Skin of body (tissue), 2 donors: ENCODE data around the gene DRC7. TPM values are rescaled to one million over a fixed set of nuclear protein-coding genes. Genes with fewer than 3 reads are reported as not detected.
"Not testable (repeated sequence)": the region's sequence is repeated elsewhere in the genome, so short reads cannot be mapped to it uniquely, and the experiment has no call there.

Experiments used
- DNase-seq: peaks from one replicate; lab custom pipeline; 2025; lab: John Stamatoyannopoulos, UW
- total RNA-seq: library from RNA; depleted of rRNA; stranded (reverse); fragments of >200 nt; gene quantifications from one replicate; pipeline ENCODE4 v1.2.3, GENCODE V29; 2014

The DRC7 gene
- total RNA-seq, 1 donor from 2014 or later = not detected

DNA sequence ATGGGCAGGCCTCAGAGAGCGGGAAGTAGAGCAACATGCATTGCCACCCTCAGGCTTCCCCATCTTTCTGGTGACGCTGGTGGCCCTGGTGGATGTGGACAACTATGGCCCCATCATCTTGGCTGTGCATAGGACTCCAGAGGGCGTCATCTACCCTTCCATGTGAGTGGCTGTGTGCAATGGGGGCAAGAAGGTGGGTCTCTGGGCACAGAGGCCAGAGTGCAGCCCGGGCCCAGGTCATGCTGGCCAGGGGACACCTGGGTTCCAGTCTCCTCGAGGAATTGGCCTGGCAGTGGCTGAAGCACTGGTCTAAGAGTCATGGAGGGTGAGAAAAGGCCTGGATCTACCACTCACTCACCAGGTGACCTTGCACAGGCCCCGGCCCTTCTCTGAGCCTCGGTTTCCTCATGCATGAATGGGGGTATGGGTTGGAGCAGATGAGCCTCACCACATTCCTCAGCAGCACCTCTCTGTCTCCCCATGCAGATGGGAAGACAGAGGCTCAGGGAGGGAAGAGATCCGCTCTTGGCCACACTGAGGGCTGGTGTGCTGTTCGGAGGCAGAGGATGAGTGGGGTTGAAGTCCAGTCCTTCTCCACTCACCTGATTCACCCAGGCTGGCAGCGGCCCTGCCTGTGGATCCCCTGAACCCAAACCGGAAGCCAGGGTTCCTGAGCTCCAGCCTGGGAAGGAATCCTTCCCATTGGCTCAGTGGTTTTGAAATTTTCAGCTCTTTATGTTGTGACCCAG is 33.7 kb upstream of the DRC7 start:
- no peak for DNase-seq

DNA sequence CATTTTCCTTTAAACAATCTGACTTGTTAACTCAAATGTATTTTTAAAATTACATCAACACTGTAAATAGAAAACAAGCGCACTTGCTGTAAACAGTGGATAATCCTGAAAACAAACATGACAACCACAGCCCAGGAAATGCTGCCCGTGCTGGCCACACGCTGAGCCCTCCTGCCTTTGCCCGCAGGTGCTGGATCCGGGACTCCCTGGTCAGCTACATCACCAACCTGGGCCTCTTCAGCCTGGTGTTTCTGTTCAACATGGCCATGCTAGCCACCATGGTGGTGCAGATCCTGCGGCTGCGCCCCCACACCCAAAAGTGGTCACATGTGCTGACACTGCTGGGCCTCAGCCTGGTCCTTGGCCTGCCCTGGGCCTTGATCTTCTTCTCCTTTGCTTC is 33.1 kb upstream of the DRC7 start:
- no peak for DNase-seq

DNA sequence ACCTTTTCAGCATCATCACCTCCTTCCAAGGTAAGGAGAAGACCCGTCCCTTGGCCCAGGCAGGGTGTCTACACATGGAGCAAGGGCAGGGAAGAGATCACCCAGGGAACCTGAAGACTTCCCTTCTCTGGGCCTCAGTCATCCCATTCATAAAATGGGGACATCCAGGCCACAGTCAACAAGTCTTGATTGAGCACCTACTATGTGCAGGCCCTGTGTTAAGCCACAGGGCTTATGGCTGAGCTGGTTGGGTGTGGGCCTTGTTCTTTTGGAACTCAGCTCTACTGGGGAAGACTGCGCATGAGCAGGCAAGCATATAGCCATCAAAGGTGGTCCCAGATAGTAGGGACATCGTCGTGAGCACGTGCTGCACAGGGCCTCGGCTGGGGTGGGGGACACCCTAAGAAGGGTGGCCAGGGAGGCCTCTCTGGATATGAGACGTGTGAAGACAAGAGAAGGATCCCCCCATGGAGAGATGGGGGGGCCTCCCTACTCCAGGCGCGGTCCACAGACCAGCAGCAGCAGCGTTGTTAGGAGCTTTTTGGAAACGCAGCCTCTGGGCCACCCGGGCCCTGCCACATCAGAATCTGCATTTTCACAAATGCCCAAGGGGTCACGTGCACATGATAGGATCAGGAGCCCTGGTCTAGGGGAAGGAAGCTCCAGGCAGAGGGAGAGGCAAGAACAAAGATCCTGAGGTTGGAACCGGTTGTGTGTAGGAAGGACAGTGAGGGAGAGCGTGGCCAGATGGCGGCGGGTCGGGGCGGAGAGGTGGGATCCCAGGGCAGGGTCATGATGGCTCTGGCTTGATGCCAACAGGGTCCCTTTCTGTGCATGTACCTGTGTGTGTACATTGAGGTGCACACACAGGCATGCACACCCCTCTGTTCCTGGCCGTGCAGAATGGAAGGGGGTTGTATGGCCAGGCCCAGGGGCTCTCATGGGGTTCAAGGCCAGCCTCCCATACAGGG is 32.4 kb upstream of the DRC7 start:
- DNase-seq = no peak

DNA sequence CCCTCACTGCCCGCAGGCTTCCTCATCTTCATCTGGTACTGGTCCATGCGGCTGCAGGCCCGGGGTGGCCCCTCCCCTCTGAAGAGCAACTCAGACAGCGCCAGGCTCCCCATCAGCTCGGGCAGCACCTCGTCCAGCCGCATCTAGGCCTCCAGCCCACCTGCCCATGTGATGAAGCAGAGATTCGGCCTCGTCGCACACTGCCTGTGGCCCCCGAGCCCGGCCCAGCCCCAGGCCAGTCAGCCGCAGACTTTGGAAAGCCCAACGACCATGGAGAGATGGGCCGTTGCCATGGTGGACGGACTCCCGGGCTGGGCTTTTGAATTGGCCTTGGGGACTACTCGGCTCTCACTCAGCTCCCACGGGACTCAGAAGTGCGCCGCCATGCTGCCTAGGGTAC is 31.2 kb upstream of the DRC7 start:
- DNase-seq = no peak

DNA sequence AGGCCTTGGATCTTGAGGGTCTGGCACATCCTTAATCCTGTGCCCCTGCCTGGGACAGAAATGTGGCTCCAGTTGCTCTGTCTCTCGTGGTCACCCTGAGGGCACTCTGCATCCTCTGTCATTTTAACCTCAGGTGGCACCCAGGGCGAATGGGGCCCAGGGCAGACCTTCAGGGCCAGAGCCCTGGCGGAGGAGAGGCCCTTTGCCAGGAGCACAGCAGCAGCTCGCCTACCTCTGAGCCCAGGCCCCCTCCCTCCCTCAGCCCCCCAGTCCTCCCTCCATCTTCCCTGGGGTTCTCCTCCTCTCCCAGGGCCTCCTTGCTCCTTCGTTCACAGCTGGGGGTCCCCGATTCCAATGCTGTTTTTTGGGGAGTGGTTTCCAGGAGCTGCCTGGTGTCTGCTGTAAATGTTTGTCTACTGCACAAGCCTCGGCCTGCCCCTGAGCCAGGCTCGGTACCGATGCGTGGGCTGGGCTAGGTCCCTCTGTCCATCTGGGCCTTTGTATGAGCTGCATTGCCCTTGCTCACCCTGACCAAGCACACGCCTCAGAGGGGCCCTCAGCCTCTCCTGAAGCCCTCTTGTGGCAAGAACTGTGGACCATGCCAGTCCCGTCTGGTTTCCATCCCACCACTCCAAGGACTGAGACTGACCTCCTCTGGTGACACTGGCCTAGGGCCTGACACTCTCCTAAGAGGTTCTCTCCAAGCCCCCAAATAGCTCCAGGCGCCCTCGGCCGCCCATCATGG is 30.5 kb upstream of the DRC7 start:
- no peak for DNase-seq

DNA sequence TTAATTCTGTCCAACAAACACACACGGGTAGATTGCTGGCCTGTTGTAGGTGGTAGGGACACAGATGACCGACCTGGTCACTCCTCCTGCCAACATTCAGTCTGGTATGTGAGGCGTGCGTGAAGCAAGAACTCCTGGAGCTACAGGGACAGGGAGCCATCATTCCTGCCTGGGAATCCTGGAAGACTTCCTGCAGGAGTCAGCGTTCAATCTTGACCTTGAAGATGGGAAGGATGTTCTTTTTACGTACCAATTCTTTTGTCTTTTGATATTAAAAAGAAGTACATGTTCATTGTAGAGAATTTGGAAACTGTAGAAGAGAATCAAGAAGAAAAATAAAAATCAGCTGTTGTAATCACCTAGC is 30.0 kb upstream of the DRC7 start:
- DNase-seq = no peak

DNA sequence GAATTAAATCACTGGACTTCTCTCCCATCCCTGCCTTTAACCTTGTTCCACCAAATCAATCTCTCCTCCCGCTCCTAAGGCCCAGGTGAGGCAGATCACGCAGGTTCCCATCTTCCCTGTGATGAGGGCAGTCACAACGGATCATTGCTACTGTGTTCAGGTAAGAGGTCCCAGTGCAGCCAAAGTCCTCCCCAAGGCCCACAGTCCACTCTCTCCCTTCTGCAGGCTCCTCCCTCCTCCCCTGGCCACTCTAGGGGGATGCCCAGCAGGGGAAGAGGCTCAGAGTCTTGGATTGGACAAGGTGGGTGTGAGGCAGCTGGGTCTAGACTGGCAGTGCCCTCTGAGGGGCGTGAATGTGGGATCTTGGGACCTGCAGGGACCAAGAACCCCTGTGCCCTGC is 29.1 kb upstream of the DRC7 start:
- no peak for DNase-seq

DNA sequence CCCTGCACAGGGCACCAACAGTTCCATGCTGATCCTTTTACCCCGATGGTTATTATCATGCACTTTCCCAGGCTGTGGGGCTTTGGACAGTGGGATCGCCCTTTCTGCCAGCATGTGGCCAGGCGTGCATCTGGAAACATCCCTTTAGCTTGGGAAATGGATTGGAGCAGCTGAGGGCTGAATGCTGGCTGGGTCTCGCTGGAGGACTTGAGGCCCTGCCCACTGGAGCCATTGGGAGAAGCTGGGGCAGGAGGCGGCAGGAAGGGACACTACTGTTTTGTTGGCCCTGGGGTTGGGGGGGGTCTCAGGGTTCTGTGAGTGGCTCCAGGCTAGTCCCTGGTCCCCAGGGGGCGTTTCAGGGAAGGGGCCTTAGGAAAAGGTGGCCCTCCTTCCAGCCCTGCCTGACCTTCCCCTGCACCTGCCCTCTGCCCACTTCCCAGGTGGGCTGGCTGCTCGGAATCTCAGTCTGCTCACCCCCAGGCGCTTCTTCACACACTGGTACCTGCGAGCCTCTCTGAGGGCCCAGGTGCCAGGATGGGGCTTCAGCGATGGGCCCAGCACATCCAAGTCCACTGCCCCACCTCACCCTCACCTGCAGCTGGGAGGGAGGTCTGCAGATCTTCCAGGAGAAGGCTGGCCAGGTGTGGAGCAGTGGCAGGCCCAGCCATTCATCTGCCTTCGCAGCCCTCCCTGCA is 28.1 kb upstream of the DRC7 start:
- DNase-seq = no peak

DNA sequence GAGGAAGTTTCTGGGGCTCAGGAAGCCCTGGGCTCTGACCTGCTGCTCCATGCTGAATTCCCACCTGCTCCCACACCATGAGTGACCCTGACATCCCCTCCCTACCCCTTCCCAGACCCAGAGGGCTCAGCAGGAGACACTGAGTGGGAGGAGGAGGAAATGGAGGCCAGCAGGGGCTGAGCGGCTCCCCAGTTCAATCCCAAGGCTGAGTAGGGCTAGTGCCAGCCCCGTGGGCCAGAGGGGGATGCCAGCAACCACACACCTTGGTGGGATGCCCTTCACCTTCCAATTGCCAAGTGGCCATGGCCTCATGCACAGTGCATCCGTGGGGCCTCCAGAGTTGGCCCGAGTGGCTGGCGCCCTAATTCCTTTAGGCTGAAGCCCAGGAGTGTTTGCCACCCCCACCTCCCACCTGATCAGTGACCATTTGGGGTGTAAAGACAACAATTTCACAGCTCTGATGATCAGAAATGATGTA is 27.5 kb upstream of the DRC7 start:
- no peak for DNase-seq

DNA sequence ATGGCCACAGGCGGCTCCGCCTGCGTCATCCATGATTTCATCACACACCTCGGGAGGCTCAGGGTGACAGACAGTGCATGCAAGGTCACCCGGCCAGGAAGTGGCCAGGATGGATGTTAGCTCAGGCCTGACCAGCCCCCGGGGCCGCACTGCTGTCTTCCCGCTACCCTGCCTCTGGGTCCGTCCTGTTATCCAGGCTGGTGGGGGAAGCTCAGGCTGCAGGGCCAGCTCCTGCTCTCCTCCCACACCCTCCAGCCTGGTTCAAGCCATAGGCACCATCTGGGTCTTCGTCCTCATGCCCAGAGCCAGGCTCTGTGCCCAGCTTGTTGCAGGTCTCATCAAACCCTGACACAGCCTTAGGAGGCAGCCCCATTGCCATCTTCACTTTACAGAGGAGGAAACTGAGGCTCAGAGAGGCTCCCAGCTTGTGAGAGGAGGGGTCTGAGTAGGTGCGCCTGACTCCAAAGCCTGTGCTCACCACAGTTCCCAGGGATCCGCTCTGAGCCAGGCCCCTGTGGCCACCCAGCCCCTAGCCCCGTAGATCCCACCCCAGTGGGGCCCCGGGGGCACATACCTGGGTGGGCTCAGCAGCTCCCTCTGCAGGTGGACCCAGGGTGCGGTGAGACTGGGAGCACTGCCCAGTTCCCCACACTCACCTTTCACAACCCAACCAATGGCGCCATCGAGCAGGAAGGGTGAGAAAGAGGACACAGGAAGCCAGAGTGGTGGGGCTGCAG is 26.9 kb upstream of the DRC7 start:
- no peak for DNase-seq

DNA sequence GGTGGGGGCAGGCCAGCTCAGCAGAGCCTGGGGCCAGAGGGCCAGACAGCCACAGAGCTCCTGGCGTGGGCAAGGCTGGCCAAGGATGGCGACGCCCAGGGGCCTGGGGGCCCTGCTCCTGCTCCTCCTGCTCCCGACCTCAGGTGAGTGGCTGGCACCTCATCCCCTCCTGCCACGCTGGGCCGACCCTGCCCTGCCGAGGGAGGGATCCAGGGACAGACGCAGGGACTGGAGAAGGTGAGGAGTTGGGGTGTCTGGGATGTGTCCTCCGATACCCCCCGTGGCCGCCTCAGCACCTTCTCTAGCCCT is 26.4 kb upstream of the DRC7 start, which contains the start of gene ADGRG3:
ADGRG3 (plus strand) TSS at position 44 of the 309 bp plus-strand sequence; CDS start at position 86, 42 bp downstream.
- DNase-seq = no peak

DNA sequence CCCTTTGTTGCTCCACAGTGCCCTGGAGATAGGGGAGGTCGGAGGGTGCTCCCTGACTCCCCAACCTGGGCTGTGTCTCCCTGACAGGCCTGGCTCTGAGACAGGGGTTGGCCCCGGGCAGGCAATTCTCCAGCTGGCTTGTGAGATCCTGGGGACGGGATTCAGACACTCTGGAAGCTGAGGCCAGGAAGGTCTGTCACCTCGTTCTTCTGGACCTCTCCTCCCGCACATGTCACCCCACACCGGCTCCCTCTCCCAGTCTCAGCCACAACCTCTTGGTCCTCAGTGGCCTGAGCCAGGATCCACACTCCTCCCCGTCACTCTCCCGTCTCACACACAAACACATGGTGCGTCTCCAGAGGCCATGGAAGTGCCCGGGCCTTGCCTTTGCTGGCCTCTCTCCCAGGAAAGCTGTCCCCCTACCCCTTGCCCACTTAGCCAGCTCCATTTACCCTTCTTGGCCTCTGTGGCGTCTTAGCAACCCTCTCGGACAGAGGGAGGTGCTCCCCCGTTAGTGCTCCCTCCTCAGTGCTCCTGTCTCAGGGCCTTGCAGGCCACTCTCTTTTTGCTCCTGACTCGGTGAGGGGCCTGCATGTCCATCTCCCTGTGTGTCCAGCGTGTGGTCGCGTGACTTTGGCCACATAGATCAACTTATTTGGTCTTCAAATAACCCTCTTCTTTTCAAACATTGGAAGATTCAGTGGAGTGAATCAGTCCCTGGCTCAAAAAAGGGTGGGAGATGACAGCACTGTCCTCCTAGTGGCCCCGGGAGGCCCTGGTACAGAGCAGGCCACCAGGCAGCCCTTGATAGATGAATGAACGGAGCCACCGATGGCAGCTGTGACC is 25.8 kb upstream of the DRC7 start:
- no peak for DNase-seq

DNA sequence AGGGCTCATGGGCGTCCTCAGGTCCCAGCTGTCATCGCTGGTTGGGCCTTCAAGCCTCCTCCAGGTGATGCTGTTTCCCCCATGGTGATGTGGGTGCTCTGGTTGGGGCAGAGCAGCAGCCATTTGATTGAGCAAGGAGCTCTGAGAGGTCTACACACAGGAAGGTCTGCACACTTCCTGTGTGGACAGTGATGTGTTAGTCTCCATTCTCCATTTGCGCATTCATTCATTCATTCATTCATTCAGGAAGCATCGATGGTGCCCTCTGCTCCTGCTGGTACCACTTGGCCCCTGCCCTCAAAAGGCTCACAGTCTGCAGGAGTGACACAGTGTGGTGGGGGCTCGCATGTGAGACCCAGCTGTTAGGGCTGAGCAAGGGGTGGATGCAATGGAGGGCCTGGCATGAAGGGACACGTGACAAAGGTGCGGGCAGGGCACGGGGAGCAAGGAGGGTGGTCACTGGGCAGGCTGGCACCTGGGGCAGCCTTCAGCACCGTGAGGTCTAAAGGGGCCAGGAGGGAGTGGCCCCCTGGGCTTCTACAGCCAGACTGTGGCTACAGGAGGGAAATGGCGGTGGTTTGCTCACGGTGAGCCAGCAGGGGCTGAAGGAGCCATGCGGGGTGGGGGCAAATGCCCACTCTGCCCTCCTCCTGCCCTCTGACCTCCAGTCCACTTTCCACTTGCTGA is 25.0 kb upstream of the DRC7 start:
- no peak for DNase-seq

DNA sequence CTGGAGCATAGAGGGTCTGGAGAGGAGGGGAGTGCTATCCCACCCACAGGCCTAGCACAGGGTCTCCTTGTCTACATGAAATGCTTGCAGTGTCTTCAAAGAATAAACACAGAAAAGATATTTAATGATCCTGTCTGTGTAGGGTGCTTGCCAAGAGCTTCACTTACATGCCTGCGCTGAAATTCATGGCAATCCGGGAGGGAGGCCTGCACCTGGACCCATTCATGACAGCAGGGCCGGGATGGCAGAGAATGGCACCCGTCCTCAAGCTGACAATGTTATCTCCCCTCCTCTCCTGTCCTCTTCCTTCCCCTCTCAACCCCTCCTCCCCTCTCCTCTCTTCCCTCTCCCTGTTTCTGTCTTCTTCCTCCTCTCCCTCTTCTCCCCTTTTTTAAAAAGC is 24.4 kb upstream of the DRC7 start:
- no peak for DNase-seq

DNA sequence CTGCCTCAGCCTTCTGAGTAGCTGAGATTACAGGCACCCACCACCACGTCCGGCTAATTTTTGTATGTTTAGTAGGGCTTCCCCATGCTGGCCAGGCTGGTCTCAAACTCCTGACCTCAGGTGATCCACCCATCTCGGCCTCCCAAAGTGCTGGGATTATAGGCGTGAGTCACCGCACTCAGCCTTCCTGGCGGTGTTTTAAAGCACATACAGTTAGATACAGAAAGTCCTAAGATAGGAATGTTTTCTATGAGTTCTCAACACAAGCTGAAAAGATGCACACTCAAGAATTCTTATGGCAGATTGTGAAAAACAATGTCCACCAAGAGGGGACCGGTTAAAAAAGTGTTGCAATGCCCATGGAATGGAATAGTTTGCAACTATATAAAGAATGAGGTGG is 23.2 kb upstream of the DRC7 start:
- not testable (repeated sequence) for DNase-seq

DNA sequence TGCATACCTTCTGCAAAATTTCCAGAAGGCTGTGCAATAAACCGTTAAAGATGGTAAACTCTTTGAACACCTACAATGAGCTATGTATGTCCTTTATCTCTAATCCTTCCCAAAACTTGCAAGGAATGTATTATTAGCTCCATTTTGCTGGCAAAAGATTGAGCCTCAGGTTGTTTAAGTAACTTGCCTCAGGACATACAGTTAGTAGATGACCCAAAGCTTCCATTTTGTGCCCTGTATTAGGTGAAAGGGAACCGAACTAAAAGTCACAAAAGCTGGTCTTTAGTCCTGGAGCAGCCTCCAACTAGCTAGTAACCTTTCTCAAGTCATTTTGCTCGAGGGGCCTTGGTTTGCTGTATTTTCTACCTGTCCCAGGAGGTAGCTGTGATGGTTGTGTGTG is 22.2 kb upstream of the DRC7 start:
- no peak for DNase-seq

DNA sequence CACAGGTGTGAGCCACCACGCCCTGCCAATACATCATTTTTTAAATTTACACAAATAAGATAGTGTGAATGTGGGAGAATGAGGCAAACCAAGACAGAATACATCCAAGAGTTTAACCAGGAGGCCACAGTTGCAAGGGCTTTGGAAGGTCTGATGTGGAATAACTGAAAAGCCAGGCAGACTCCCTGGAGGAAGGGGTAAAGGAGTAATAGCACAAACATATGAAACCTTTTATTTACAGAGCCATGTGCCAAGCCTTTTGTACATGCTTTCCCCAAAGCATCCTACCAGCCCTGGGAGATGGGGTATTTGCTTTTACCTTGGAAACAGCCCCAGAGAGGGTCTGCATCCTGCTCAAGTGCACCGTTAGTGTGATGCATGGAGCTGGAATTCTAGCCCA is 21.8 kb upstream of the DRC7 start:
- DNase-seq = no peak

DNA sequence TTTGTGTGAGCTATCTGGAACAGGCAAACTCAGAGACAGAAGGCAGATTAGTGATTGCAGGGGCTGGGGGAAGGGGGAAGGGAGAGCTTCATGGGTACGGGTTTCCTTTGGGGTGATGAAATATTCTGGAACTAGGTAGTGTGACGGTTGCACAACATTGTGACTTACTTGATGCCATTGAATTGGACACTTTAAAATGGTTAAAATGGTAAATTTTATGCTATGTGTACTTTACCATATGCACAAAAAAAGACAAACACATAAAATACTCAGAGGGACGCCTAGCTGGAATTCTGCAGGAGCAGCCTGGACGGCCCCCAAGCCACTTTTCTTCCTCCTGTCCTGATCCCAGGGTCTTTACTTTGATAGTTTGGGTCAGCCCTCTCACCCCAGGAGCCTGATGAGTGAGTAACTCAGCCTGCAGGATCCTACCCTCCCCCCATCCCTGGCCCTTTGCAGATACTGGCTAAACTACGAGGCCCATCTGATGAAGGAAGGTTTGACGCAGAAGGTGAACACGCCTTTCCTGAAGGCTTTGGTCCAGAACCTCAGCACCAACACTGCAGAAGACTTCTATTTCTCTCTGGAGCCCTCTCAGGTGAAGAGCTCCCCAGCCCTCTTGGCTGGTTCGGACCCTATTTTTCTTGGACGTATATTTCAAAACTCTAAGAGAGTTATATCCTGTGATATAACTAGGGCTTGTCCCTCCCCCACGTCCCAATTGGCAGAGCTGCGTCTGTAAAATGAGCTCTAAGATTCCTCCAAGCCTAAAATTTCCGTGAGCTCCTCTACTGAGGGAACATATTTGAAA is 18.7 kb upstream of the DRC7 start:
- DNase-seq = no peak
